Measurements from ENCODE around the gene SNUPN.
"Not testable (repeated sequence)": the region's sequence is repeated elsewhere in the genome, so short reads cannot be mapped to it uniquely, and the experiment has no call there.

SNUPN gene

DNA sequence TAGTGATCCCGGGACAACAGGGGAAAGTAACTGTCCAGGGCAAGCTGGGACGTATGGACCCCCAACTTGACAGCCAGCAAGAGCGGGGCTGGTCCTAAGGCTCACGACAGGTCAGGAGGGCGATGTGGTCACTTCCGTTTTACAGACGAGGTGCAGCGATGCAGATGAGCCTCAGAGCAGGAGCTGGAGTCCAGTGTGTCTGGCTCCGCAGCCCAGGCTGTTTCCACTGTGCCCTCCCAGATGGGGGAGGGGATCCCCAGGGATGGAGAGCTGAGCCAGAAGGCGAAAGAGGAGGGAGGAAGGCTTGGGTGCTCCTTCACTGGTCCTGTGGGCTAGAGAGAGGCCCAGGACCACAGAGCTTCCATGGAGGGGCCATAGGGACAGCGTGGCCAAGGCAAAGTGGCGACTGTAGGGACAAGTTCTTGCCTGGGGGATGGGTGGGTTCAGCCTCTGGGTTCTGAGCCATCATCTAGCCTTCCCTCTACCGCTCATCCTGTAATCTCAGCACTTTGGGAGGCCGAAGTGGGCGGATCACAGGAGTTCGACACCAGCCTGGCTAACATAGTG is 27.9 kb upstream of the SNUPN start:
- no peak for DNase-seq

DNA sequence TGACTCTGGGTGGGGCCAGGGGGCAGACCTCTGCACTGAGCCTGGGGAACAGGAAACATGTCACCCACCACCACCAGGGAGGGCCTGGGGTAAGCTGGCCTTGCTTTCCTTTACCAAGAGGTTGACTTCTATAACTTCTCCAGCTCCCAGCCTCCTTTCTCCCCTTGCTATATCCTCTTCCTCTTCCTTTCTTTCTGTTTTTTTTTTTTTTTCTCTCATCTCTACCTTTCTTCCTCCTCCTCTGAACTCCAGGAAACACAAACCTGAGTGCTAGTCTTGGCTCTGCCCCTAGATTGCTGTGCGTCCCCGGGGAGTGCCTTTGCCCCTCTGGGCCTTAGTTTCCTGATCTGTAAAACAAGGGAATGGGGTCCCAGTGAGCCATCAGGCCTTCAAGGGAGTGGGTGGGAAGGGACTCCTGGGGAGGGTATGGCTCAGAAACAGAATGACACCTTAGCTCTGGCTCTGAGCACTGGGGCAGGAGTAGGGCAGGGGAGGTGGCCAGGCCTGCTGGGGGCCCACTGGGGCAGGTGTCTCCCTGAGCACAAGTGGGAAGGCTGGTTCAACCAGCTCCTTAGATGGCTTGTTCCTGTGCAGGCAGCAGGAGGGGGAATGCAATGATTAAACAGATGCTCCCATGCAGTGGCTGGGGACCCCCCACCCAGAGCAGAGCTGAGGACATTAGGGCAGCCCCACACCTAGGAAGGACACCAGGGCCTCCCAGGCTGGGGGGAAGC is 26.5 kb upstream of the SNUPN start:
- DNase-seq: no peak

DNA sequence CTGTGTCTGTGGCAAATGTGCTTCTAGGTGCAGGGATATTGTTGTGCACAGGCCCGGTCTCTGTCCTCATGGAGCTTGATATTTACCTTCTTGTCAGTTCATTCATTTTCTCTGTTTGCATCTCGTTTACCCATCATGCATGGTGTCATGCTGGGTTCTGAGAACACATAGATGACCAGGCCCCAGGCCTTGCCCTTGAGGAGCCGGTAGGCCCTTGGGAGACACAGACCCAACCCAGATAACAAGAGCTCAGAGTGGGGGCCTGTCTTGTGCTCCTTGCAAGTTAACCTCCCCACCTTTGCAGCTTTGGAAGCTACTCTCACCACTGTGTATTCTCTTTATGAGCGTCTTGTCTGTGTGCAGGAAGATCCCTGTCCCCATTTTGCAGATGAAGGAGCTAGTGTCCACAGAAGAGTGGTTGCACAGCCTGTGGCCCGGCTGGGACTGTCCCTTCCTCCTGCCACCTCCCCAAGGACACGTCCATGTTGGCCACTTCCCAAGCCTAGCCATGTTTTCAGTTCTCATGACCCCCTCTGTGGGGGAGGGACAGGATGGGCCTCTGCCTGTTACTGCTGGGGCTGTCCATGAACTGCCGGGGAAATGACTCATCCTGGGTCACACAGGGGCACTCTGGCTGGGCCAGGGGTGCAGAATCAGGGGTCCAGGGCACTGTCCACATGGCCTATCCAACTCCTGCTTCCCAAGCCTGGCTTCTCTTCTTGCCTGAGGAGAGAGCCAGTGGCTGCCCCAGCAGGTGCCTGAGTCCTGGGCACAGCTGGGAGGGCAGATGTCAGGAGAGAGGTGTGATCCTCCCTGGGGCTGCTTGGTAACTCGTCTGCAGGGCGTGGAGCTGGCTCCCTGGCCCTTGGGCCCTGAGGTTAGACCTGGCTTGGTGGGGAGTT is 25.6 kb upstream of the SNUPN start:
- DNase-seq: no peak

DNA sequence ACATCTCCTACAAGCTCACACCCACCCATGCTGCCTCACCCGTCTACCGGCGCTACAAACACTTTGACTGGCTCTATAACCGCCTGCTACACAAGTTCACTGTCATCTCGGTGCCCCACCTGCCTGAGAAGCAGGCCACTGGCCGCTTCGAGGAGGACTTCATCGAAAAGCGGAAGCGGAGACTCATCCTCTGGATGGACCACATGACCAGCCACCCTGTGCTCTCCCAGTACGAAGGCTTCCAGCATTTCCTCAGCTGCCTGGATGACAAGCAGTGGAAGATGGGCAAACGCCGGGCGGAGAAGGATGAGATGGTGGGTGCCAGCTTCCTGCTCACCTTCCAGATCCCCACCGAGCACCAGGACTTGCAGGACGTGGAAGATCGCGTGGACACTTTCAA is 24.3 kb upstream of the SNUPN start:
- DNase-seq: no peak

DNA sequence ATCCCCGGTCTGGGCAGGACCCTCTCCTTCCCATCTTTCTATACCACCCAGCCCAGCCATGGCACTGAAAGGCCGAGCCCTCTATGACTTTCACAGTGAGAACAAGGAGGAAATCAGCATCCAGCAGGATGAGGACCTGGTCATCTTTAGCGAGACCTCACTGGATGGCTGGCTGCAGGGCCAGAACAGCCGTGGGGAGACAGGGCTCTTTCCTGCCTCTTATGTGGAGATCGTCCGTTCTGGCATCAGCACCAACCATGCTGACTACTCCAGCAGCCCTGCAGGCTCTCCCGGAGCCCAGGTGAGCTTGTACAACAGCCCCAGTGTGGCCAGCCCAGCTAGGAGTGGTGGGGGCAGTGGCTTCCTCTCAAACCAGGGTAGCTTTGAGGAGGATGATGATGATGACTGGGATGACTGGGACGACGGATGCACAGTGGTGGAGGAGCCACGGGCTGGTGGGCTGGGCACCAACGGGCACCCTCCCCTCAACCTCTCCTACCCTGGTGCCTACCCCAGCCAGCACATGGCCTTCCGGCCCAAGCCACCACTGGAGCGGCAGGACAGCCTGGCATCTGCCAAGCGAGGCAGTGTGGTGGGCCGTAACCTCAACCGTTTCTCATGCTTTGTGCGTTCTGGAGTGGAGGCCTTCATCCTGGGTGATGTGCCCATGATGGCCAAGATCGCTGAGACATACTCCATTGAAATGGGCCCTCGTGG is 23.7 kb upstream of the SNUPN start:
- DNase-seq: no peak

DNA sequence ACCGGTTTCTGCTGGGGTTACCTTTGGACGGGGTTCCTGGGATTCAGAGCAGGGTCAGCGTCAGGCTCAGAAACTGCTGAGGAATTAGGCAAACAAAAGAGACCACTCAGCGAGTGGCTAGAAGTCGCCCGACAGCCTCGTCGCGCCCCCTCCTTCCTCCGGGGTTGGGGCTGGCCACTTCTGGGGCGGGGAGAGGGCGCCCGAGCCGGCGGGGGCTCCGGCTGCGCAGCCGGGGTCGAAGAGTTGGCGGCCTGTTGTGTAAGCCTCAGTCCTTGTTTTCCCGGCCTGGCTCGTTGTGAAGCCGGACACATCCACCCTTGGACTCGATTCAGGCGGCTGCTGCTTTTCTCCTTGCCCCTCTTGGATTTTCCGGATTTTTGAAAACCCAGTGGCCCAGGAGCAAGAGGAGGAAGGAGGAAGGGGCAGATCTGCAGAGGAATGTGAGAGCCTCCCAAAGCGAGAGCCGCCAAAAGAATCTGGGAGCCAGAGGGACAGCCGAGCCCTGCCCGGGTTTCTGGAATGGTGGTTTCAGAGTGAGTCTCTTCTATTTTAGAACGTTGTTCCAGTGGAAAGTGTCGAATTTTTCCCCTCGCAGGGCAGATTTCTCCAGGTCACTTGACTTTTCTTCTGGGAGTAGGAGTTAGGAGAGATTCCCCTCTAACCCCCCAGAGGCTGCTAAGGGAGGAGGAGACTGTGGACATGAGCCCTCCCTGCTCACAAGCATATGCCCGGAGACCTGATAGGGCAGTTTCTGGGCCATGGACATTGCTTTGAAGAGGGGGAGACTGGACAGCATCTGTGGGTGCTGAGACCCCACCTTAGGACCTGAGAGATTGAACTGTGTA is 22.9 kb upstream of the SNUPN start:
- no peak for DNase-seq

DNA sequence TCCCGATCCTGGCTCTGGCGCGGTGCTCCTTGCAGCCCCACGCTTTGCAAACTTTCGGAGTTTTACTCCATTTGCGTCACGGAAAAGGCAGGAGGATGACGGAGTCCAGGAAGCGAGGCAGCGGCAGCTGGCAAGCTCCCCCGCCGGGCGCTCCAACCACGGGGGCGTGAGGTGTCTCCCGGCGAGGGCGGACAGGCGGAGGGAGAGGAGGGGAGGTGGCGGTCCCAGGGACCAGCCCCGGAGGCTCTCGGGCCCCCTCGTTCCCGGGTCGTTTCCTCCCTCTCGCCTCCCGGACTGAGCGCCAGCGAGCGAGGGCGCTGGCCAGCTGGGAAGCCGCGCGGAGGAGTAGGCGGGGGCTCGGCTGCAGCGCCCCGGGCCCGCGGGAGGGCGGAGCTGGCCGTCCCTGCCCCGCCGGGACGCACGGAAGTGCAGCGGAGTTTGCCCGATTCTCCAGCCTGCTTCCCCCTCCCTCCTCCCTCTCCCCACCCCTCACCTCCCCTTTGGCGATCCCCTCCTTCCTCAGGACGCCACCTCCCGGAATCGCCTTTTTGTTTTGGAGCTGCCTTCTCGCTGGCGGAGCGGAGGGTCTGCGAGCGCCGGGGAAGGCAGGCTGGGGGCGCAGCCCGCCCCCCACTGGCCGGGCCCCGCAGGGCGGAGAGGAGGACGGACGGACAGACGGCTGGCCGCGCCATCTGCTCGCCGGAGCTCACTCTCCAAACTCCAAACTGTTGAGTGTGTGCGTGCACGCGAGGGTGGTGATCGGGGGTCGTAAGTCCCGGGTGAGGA is 22.0 kb upstream of the SNUPN start, which contains the start of gene SNX33:
Gene SNX33, plus strand, starts transcription at position 543 of the 786 bp plus-strand sequence. CDS start 1,191 bp downstream, outside the sequence.
- DNase-seq: peak; percentile 59

DNA sequence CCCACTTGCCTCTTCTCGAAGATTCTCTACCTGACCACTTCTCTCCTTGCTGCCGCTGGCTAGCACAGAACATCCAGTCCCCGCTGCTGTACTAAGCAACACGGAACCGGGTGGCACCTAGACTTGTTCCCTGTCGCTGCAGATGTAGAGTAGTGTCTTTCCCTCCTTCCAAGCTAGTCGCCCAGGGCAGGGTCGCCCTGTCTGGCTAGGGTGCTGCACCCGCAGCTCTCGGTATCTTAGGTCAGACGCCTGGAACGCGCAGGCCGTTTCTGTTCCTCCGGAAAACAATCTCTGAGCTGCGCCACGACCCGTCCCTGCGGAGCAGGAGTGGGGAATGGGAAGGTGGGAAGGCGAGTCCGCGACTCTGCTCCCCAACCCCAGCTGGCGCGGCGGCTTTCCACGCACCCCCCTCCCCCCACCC is 21.4 kb upstream of the SNUPN start:
- DNase-seq: peak; percentile 27

DNA sequence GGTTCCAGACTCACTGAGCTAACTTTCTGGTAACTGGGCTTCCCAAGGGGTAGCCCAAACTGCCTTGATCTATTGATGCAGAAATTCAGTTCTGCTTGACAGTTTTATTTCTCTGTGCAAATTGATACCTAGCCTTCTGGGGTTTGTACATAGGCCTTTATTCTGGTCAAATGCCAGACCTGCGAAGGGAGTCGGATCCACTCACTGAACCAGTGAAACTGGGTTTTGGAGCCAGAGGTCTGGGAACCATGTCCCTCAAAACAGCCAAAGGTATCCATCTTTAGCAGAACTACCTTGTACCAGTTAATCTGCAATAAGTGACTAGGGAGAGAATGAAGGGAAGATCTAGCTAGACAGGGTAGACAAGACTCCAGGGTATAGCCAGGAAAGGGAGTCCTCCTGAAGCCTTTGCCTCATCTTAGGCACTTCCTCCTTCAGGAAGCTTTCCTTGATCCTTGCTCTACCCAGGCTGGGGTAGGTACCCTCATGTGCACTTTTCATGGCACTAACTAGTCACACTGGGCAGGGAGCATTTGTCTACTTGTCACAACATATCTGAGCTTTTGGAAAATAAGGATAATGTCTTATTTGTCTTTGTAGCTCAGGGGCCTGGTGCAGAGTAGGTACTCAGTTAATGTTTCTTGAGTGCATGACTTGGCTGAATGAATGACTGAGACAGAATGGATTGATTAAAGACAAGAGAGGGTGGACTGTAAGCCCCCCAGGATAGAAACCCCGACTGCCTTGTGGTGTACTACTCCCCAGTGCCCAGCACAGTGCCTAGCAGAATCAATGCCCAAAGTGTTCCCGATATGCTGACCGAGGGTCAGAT is 20.8 kb upstream of the SNUPN start:
- DNase-seq: no peak

DNA sequence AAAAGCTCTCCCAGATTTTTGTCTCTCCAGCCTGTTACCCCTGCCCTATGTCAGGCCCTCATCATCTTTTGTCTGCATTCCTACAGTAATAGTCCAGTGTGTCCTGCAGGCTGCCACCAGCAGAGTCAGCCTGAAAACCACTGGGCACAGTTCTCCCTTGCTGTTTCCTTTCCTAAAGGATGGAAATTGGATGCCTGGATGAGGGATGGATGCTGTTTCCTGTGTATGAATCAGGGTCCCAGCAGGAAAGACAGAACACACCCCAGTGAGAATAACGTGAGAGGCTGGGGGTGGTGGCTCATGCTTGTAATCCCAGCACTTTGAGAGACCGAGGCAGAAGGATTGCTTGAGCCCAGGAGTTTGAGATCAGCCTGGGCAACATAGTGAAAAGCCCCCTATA is 18.9 kb upstream of the SNUPN start:
- DNase-seq: no peak

DNA sequence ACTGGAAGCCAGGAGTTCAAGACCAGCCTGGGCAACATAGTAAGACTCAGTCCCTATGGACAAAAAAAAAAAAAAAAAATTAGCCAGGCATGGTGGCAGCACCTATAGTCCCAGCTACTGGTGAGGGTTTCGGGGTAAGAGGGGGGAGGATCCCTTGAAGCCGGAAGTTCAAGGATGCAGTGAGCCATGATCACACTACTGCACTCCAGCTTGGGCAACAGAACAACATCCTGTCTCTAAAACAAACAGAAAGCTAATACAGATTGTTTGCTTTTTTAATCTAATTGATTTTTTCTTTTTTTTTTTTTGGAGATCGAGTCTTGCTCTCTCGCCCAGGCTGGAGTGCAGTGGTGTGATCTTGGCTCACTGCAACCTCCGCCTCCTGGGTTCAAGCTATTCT is 16.1 kb upstream of the SNUPN start:
- DNase-seq: no peak

DNA sequence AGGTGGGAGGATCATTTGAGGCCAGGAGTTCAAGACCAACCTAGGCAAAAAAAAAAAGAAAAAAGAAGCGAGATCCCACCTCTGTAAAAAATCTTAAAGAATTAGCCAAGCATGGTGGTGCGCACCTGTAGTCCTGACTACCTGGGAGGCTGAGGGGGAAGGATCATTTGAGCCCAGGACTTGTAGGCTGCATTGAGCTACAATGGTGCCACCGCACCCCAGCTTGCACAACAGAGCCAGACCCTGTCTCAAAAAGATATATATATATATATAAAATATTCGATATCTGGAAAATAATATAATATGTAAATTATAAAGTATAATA is 15.6 kb upstream of the SNUPN start:
- DNase-seq: no peak

DNA sequence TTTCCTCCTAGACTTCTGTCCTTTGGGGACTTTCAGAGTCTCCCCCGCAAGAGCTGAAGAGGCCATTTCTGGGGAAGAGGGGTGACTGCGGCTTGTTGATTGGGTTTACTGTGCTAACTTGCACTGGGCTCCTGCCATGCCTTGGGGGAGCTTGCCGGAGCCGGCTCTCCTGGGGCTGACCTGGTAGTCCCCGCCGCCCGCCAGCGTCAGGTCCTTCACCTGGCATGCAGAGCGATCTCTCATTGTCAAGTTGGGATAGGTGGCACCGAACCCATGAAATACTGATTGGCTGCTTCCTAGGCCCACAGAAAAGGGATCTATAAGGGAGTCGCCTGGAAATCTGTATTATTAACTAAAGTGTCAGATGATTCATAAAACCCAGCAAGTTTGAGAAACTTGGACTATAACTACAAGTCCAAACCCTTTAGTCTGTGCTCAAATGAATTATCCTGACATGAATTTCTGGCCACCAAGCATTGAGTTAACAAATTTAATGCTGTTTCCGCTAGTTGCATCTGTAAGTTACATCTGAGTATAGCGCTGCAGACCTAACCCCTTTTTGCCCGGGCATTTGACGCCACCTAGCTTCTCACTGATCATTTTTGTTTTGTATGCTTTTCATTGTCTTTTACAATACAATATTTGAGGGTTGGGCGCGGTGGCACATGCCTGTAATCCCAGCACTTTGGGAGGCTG is 15.1 kb upstream of the SNUPN start:
- peak; percentile 67 for DNase-seq

DNA sequence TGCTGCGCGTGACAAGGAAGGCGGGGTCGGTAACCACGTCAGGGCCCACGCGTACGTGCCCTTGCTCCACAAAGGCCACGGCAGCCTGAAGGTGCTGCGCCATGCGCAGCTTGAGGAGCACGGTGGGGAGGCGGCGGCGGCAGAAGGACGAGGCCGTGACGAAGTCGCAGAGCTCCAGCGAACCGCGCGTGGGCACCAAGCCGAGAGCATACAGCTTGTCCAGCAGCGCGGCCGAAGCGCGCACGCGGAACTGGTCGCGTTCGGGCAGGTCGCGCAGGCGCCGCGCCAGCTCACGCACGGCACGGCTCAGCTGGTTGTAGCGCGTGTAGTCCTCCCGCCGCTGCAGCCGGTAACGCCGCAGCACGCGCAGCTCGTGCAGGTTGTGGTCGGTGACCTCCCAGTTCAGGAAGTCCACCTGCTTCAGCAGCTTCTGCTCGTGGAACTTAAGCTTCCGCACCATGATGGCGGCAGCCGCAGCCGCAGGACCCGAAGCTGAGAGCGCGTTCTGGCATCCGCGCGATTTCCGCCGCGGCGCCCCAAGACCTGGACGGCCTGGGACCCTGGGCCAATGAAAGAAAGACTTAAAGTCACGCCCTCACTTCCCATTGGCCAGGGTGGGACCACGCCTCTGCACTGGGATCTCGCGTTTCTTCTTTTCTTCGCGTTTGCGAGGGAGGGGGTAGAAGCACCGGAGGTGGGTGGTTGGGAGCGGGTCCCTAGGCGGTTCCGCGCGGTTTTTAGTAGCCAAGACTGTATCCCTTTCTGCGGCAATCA is 14.4 kb upstream of the SNUPN start, which contains the start of gene IMP3:
Gene IMP3, minus strand, starts transcription at position 516 of the 774 bp plus-strand sequence. Its CDS starts 56 bp downstream, at position 460.
- peak; percentile 93 for DNase-seq

DNA sequence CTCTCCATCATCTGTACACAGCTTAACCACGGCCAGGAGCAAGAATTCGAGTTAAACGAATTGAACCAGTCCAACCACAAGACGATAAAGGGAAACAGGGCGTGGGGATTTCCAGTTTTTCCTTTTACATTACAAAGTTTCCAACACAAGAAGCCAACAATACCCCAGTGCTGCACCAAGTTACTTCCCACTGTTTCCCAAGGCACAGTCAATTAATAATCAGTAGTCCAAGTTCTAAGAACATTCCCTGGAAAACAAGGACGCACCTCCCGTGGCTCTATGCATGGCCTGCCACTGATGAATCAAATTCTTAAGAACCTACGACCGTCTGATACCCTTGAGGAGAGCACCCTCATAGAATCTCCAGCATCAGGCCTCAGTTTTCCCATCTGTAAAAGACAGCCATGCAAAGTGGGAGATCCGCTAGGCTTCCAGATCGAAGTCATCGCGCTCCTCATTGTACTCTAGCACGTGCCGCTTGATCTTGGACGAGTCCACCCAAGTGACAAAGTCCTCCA is 13.7 kb upstream of the SNUPN start:
- no peak for DNase-seq

DNA sequence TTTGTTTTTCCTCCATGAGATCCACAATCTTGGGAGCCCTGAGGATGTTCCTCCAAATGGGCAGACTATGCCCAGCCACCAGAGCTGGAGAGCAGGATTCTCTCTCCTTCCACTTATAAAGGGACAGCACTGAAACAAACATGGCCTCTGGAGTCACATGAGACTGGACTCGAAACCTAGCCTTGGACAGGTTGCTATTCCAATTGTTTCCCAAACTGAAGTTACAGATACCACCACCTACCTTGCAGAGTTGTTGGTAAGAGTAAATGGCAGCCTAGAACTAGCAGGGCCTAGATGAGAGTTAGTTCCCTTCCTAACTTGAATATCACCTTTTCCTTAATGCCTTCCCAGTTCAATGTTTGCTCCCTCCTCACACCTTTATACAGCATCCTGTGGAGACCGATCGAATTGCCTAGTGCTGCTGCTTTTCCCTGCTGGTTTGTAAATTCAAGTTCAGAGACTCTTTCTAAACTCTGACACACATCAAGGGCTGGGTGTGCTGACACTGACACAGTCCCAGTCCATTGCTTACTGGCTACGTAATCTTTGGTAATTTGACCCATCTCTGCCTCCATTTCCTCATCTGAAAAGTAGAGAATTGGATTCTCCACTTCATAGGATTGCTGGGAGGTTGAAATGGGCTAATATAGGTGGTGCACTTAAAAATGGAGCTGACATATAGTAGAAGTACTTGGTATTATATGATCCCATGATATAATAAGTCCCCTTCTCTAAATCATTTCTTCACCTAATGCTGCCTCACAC is 11.9 kb upstream of the SNUPN start:
- DNase-seq: no peak

DNA sequence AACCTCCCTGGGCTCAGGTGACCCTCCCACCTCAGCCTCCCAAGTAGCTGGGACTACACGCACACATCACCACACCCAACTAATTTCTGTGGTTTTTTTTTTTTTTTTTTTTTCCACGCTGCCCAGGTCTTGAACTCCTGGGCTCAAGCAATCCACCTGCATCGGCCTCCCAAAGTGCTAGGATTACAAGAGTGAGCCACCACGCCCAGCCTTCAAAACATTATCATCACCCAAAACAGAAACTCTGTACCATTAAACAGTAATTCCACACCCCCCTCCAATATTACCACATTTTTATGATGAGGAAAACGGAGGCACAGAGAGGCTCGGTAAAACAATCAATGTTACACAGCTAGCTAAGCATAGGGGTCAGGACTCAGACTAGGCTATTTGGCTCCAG is 10.5 kb upstream of the SNUPN start:
- no peak for DNase-seq

DNA sequence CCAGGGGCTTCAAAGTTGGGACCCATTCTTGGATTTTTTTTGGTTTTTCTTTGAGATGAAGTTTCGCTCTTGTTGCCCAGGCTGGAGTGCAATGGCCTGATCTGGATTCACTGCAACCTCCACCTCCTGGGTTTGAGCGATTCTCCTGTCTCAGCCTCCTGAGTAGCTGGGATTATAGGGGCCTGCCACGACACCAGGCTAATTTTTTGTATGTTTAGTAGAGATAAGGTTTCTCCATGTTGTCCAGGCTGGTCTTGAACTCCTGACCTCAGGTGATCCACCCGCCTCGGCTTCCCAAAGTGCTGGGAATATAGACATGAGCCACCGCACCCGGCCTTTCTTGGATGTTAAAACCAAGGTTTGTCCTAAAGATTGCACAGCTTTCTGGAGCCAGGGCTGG is 8.4 kb upstream of the SNUPN start:
- not testable (repeated sequence) for DNase-seq

Data from CD4-positive, alpha-beta T cell treated with Interleukin-6 for 4 hours (primary cell).